ENCODE data around the gene TXLNA.

DNA sequence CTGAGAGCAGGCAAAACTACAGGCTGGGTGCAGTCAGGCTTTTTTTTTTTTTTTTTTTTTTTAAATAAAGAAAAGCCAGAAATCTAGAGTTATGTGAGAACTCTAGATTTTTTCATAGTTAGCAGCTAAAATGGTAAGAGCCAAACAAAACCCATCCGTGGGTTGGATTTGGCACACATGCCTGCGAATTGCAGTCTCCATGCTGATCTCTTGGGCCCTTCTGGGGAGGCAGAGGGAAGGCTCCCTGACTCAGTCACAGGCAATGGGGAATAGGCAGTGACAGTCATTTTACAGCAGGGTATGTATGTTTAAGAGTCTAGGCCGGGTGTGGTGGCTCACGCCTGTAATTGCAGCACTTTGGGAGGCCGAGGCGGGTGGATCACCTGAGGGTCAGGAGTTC is 2.6 kb downstream of the TXLNA start:
- TF ChIP-seq, protein P1, sequence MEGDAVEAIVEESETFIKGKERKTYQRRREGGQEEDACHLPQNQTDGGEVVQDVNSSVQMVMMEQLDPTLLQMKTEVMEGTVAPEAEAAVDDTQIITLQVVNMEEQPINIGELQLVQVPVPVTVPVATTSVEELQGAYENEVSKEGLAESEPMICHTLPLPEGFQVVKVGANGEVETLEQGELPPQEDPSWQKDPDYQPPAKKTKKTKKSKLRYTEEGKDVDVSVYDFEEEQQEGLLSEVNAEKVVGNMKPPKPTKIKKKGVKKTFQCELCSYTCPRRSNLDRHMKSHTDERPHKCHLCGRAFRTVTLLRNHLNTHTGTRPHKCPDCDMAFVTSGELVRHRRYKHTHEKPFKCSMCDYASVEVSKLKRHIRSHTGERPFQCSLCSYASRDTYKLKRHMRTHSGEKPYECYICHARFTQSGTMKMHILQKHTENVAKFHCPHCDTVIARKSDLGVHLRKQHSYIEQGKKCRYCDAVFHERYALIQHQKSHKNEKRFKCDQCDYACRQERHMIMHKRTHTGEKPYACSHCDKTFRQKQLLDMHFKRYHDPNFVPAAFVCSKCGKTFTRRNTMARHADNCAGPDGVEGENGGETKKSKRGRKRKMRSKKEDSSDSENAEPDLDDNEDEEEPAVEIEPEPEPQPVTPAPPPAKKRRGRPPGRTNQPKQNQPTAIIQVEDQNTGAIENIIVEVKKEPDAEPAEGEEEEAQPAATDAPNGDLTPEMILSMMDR (IDR thresholded peaks at IDR 0.05) = no peak
- TF ChIP-seq EP300 (IDR thresholded peaks at IDR 0.05) (no peak), POLR2A (IDR thresholded peaks at IDR 0.05) (no peak)

All from ovary (tissue), 3 donors.